Measurements from ENCODE around the gene TRAPPC11.

- TF ChIP-seq POLR2AphosphoS5 (IDR thresholded peaks at IDR 0.05) (no peak), POLR2A (IDR thresholded peaks at IDR 0.05) (no peak)
- TF ChIP-seq, protein P1, sequence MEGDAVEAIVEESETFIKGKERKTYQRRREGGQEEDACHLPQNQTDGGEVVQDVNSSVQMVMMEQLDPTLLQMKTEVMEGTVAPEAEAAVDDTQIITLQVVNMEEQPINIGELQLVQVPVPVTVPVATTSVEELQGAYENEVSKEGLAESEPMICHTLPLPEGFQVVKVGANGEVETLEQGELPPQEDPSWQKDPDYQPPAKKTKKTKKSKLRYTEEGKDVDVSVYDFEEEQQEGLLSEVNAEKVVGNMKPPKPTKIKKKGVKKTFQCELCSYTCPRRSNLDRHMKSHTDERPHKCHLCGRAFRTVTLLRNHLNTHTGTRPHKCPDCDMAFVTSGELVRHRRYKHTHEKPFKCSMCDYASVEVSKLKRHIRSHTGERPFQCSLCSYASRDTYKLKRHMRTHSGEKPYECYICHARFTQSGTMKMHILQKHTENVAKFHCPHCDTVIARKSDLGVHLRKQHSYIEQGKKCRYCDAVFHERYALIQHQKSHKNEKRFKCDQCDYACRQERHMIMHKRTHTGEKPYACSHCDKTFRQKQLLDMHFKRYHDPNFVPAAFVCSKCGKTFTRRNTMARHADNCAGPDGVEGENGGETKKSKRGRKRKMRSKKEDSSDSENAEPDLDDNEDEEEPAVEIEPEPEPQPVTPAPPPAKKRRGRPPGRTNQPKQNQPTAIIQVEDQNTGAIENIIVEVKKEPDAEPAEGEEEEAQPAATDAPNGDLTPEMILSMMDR (IDR thresholded peaks at IDR 0.05): no peak
These were observed 25.4 kb upstream of the TRAPPC11 start for GRCh38 chr4:183633476-183634400.

Measured in breast epithelium (tissue), 3 donors.